ENCODE results near the gene RAPGEF6.

- TF ChIP-seq ZNF174 (CRISPR knock-in tag; IDR thresholded peaks at IDR 0.05) (no peak), POLR2A (conservative IDR thresholded peaks at IDR 0.05) (no peak), ATF3 (IDR thresholded peaks at IDR 0.05) (no peak), ATF3 (CRISPR knock-in tag; conservative IDR thresholded peaks at IDR 0.05) (no peak), THRAP3 (IDR thresholded peaks at IDR 0.05; ENCODE audit: borderline replicate concordance) (no peak), ZBTB33 (CRISPR knock-in tag; IDR thresholded peaks at IDR 0.05) (no peak), CEBPB (tag; IDR thresholded peaks at IDR 0.05) (no peak), MAFG (tag; conservative IDR thresholded peaks at IDR 0.05) (0 out of 2 replicates have a peak, but pooled peaks have one; percentile 13)
These were observed 26.4 kb downstream of the RAPGEF6 start for GRCh38 chr5:131608597-131608996.

Data from K562 (cell line).